Adrenal gland (tissue), 12 donors: ENCODE results near the gene SURF2. TPM values are rescaled to one million over a fixed set of nuclear protein-coding genes. Genes with fewer than 3 reads are reported as not detected.

Experiments
- DNase-seq, 7 donors: peaks; one replicate each; pipeline ENCODE4 v3.0.0-alpha.2; 2019 to 2020
- H3K27ac ChIP-seq, 5 donors: fragments of 200-600 bp; sonication (generic) in 4 of 5; 1 replicate in 3 of 5; 2 replicates in 2 of 5; pipeline versions ENCODE4 v1.5.1 to v1.8.0; 2016 to 2020; ENCODE audit warnings: mild to moderate bottlenecking in 1 of 5
- H3K27me3 ChIP-seq: fragments of 200-600 bp; 2 replicates; pipeline ENCODE4 v1.8.0; 2021
- H3K36me3 ChIP-seq, 2 donors: fragments of 200-600 bp; replicated peaks in 1 of 2; 1 replicate in 1 of 2; 2 replicates in 1 of 2; pipeline versions ENCODE4 v1.5.1 to v1.8.0; 2018 to 2022
- H3K4me1 ChIP-seq, 2 donors: fragments of 200-600 bp; replicated peaks in 1 of 2; 1 replicate in 1 of 2; 2 replicates in 1 of 2; pipeline versions ENCODE4 v1.5.1 to v1.8.0; 2018 to 2021
- H3K4me3 ChIP-seq, 4 donors: fragments of 200-600 bp; sonication (generic) in 3 of 4; one replicate each; pipeline ENCODE4 v1.5.1; 2016 to 2018
- H3K9me3 ChIP-seq, 3 donors: fragments of 200-600 bp; sonication (generic) in 1 of 3; replicated peaks in 1 of 3; 1 replicate in 2 of 3; 2 replicates in 1 of 3; pipeline versions ENCODE4 v1.5.1 to v1.8.0; 2016 to 2021
- POLR2A ChIP-seq, 2 donors: fragments of 450-650 bp; IDR thresholded peaks; one replicate each; pipeline ENCODE4 v1.6.1; 2017; ENCODE audit warnings: antibody characterized with exemption in 2 of 2, mild to moderate bottlenecking in 2 of 2, moderate library complexity in 1 of 2
- WGBS, 4 donors: extraction: QIAGEN DNeasy Blood & Tissue Kit in 2 of 4; methylation state at CpG; one replicate each; pipeline versions ENCODE4 v1.1.5 to v1.1.7; 2013 to 2017; 5-methylcytosine and 5-hydroxymethylcytosine counted together
- intact Hi-C, 2 donors: fragments of 100-400 bp; cut with DNase I; formaldehyde crosslinking; loops; one replicate each; pipeline versions ENCODE4 v1.14.1 to v1.15.0; 2022 to 2023
- polyA plus RNA-seq, 3 donors: library from polyadenylated mRNA; stranded (reverse); fragments of 200-250 nt in 2 of 3; fragments of 350-450 nt in 1 of 3; fragmentation: Illumina TruSeq in 1 of 3; extraction: RNeasy Lipid Tissue Mini Kit (QIAGEN cat#74804) in 1 of 3; gene quantifications; one replicate each; pipeline ENCODE4 v1.2.3, GENCODE V29; 2013 to 2014
- small RNA-seq, 2 donors: library from RNA; depleted of rRNA; stranded (forward); fragments of <200 nt; gene quantifications; one replicate each; pipeline ENCODE3, GENCODE V24; 2016
- total RNA-seq, 9 donors: library from RNA; depleted of rRNA in 4 of 9; stranded (reverse); fragments of >200 nt in 4 of 9; fragments of 120-200 nt in 1 of 9; fragmentation: NEBNext Ultra II Directional in 1 of 9; extraction: Animal tissue kit (Norgen Biotek cat#: 25700) in 1 of 9; gene quantifications; one replicate each; pipeline versions ENCODE4 v1.1.0 to v1.2.4, GENCODE V29; 2013 to 2023
- TF ChIP-seq, protein P1 (sequence below), 6 experiments: fragments of 450-650 bp in 4 of 6; fragments of 200-600 bp in 2 of 6; sonication (generic) in 1 of 6; IDR thresholded peaks; 1 replicate in 5 of 6; 2 replicates in 1 of 6; pipeline versions ENCODE4 v1.5.1 to v1.8.0; 2016 to 2021; ENCODE audit warnings: antibody characterized with exemption in 6 of 6, mild to moderate bottlenecking in 2 of 6, moderate library complexity in 1 of 6
- donor health status: healthy with polysubstance abuse.
- donor health status: Bipolar disorder and iron deficiency.
- donor health status: DM: yes; HTN: yes; CAD: no.
- donor health status: DM: no; HTN: no; CAD: no.
- donor health status: DM: no; HTN: no; CAD: no.
- donor health status: DM: yes; HTN: yes; CAD: no.

SURF2 gene
- total and polyA plus RNA-seq, 12 donors = 13.4 to 53.0 (median 23.4) TPM

DNA sequence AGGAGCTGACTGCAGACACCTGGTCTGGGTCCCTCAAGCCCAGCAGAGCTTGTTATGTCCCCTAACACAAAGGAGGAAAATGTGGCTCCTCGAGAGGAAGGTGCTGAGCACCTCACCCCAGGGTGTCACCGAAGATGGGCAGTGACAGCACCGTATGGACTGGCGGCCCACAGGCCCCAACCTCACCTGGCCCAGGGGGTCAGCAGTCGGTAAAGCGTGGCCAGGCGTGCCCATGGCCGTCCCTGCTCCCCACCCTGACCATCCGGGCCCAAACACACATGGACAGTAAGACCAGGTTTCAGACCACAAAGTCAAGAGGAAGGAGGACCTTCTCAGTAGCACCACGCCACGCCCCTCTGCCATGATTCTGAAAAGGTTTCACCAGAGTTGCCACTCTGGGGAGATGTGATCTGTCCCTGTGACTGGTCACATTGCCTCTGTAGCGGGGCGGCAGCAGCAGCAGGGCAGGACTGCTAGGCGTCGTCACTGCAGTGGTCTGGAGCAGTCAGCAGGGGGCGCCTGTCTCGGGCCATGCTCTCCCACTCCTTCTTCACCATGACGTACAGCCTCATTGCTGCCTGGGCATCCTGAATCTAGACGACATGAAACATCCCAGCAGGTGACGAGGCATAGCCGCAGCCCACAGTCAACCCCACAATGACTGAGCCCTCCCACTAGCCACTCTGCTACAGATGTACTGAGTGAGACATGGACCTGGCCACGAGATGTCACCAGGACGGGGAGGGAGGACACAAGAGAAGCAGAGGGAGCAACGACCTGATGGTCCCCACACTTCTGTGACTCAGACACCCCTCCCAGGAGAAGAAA is 50.3 kb downstream of the SURF2 start:
- Histone ChIP-seq H3K36me3 (peaks cover 0 to 60% of the 10 kb centered on the region in 2 donors), H3K4me1 (peaks cover 10 to 29% of the 10 kb centered on the region in 2 donors), H3K4me3 (no peak overlapping the region), H3K9me3 (no peaks in the 10 kb centered on the region), H3K27ac (peak overlapping the region in 3 of 5 donors; percentile 44 to 74 (median 70)), H3K27me3 (no peaks in the 10 kb centered on the region)
- WGBS, 4 donors = 60 to 87% (median 68%) methylated on average over 10 to 24 of the region's 24 CpGs
- peak; percentile 69 to 90 (median 79) for DNase-seq
- intact Hi-C loops = loop anchor here in 1 of 2 donors (5.0 to 10.0 kb wide), 2 partner anchors 81 to 222 kb away; no protein-coding TSS in a partner anchor
- TF ChIP-seq POLR2A (IDR thresholded peaks at IDR 0.05) = no peak
- TF ChIP-seq, protein P1, sequence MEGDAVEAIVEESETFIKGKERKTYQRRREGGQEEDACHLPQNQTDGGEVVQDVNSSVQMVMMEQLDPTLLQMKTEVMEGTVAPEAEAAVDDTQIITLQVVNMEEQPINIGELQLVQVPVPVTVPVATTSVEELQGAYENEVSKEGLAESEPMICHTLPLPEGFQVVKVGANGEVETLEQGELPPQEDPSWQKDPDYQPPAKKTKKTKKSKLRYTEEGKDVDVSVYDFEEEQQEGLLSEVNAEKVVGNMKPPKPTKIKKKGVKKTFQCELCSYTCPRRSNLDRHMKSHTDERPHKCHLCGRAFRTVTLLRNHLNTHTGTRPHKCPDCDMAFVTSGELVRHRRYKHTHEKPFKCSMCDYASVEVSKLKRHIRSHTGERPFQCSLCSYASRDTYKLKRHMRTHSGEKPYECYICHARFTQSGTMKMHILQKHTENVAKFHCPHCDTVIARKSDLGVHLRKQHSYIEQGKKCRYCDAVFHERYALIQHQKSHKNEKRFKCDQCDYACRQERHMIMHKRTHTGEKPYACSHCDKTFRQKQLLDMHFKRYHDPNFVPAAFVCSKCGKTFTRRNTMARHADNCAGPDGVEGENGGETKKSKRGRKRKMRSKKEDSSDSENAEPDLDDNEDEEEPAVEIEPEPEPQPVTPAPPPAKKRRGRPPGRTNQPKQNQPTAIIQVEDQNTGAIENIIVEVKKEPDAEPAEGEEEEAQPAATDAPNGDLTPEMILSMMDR (IDR thresholded peaks at IDR 0.05) = peak; percentile 67 to 90 (median 80)

- Histone ChIP-seq H3K36me3 (peaks cover 0 to 73% of the 10 kb centered on the region in 2 donors), H3K4me3 (no peak overlapping the region), H3K27me3 (no peaks in the 10 kb centered on the region), H3K9me3 (no peaks in the 10 kb centered on the region), H3K27ac (peak overlapping the region in 3 of 5 donors; percentile 10 to 60 (median 32)), H3K4me1 (peaks cover 10 to 29% of the 10 kb centered on the region in 2 donors)
- 70 to 92% (median 83%) methylated on average over 1 of the region's 1 CpG for WGBS, 4 donors
- TF ChIP-seq POLR2A (IDR thresholded peaks at IDR 0.05) = no peak
- TF ChIP-seq, protein P1 (IDR thresholded peaks at IDR 0.05) = no peak
- intact Hi-C loops = loop anchor here in 1 of 2 donors (5.0 to 10.0 kb wide), 2 partner anchors 79 to 223 kb away; no protein-coding TSS in a partner anchor
- no peak for DNase-seq
Measured at GRCh38 chr9:133408042-133408441, 51.7 kb downstream of the SURF2 start.

Small RNAs within 50 kb of the gene (small RNA-seq; reads per million reads assigned to genes)
- 0 reads per million in 2 donors for gene RF00019
- gene SNORD24 = 0 reads per million in 2 donors
- gene SNORD36A = 0 reads per million in 2 donors
- 0 reads per million in 2 donors for gene SNORD36B
- 0 reads per million in 2 donors for gene SNORD36C

Other genes starting within 250 kb of the SURF2 start
- gene RALGDS, start 235.3 kb upstream of the SURF2 start, total RNA-seq = 100 to 1,000 TPM in 1 of 9 donors, 10 to 100 TPM in 8; 35.0 to 104 (median 56.2) TPM
- gene RALGDS, start 235.3 kb upstream of the SURF2 start, polyA plus RNA-seq = 100 to 1,000 TPM in 1 of 3 donors, 10 to 100 TPM in 2; 21.3 to 170 (median 97.8) TPM
- gene GBGT1, start 192.6 kb upstream of the SURF2 start, total RNA-seq = 10 to 100 TPM in 8 of 9 donors, 1 to 10 TPM in 1; 3.5 to 67.5 (median 39.4) TPM
- 10 to 100 TPM in 2 of 3 donors, 1 to 10 TPM in 1; 6.7 to 29.0 (median 18.9) TPM for gene GBGT1, start 192.6 kb upstream of the SURF2 start, polyA plus RNA-seq
- gene OBP2B, start 147.3 kb upstream of the SURF2 start, total RNA-seq = under 1 TPM in 2 of 9 donors, not detected in 7; 0.11 to 0.32 TPM
- not detected for gene OBP2B, start 147.3 kb upstream of the SURF2 start, polyA plus RNA-seq
- 10 to 100 TPM in 7 of 9 donors, 1 to 10 TPM in 2; 2.9 to 43.1 (median 18.7) TPM for gene ABO, start 81.3 kb upstream of the SURF2 start, total RNA-seq
- gene ABO, start 81.3 kb upstream of the SURF2 start, polyA plus RNA-seq = 10 to 100 TPM in 2 of 3 donors, 1 to 10 TPM in 1; 9.9 to 20.8 (median 18.5) TPM
- gene SURF6, start 20.4 kb upstream of the SURF2 start, total RNA-seq = 10 to 100 TPM in 8 of 9 donors, 1 to 10 TPM in 1; 6.2 to 42.2 (median 23.0) TPM
- 10 to 100 TPM; 18.7 to 36.4 (median 23.4) TPM for gene SURF6, start 20.4 kb upstream of the SURF2 start, polyA plus RNA-seq
- 10 to 100 TPM; 13.2 to 38.0 (median 33.8) TPM for gene MED22, start 8.4 kb upstream of the SURF2 start, total RNA-seq
- gene MED22, start 8.4 kb upstream of the SURF2 start, polyA plus RNA-seq = 10 to 100 TPM; 11.4 to 21.3 (median 17.8) TPM
- 1,000 to 10,000 TPM; 1,947 to 3,128 (median 2,349) TPM for gene RPL7A, start 8.3 kb upstream of the SURF2 start, total RNA-seq
- gene RPL7A, start 8.3 kb upstream of the SURF2 start, polyA plus RNA-seq = 1,000 to 10,000 TPM; 1,875 to 3,598 (median 2,830) TPM
- 100 to 1,000 TPM in 1 of 9 donors, 10 to 100 TPM in 8; 50.9 to 111 (median 71.5) TPM for gene SURF1, start 63 bp upstream of the SURF2 start, total RNA-seq
- 10 to 100 TPM; 55.7 to 96.3 (median 79.9) TPM for gene SURF1, start 63 bp upstream of the SURF2 start, polyA plus RNA-seq
- gene SURF4, start 19.5 kb downstream of the SURF2 start, total RNA-seq = 100 to 1,000 TPM; 157 to 340 (median 183) TPM
- 100 to 1,000 TPM in 1 of 3 donors, 10 to 100 TPM in 2; 43.4 to 285 (median 53.4) TPM for gene SURF4, start 19.5 kb downstream of the SURF2 start, polyA plus RNA-seq
- gene STKLD1, start 19.8 kb downstream of the SURF2 start, total RNA-seq = 1 to 10 TPM in 6 of 9 donors, under 1 TPM in 1, not detected in 2; 0.71 to 6.0 (median 1.8) TPM
- 1 to 10 TPM; 2.4 to 5.2 (median 4.8) TPM for gene STKLD1, start 19.8 kb downstream of the SURF2 start, polyA plus RNA-seq
- gene REXO4, start 61.5 kb downstream of the SURF2 start, total RNA-seq = 10 to 100 TPM; 18.9 to 27.6 (median 23.0) TPM
- gene REXO4, start 61.5 kb downstream of the SURF2 start, polyA plus RNA-seq = 10 to 100 TPM; 19.4 to 24.2 (median 20.5) TPM
- gene ADAMTS13, start 65.8 kb downstream of the SURF2 start, total RNA-seq = 1 to 10 TPM in 6 of 9 donors, under 1 TPM in 3; 0.30 to 8.7 (median 1.8) TPM
- 10 to 100 TPM in 2 of 3 donors, under 1 TPM in 1; 0.15 to 19.9 (median 13.4) TPM for gene ADAMTS13, start 65.8 kb downstream of the SURF2 start, polyA plus RNA-seq
- gene CACFD1, start 103.4 kb downstream of the SURF2 start, total RNA-seq = 10 to 100 TPM; 11.4 to 29.5 (median 21.5) TPM
- gene CACFD1, start 103.4 kb downstream of the SURF2 start, polyA plus RNA-seq = 10 to 100 TPM in 1 of 3 donors, 1 to 10 TPM in 2; 6.5 to 11.1 (median 8.8) TPM
- 10 to 100 TPM in 3 of 9 donors, 1 to 10 TPM in 6; 1.4 to 79.1 (median 8.0) TPM for gene SLC2A6, start 122.5 kb downstream of the SURF2 start, total RNA-seq
- 1 to 10 TPM; 3.3 to 6.7 (median 5.0) TPM for gene SLC2A6, start 122.5 kb downstream of the SURF2 start, polyA plus RNA-seq
- not detected for gene MYMK, start 168.4 kb downstream of the SURF2 start, total RNA-seq
- not detected for gene MYMK, start 168.4 kb downstream of the SURF2 start, polyA plus RNA-seq
- gene ADAMTSL2, start 178.2 kb downstream of the SURF2 start, total RNA-seq = 100 to 1,000 TPM in 2 of 9 donors, 10 to 100 TPM in 6, under 1 TPM in 1; 1.00 to 138 (median 58.2) TPM
- gene ADAMTSL2, start 178.2 kb downstream of the SURF2 start, polyA plus RNA-seq = 100 to 1,000 TPM in 1 of 3 donors, 10 to 100 TPM in 1, 1 to 10 TPM in 1; 4.1 to 108 (median 35.3) TPM